Prostate gland (tissue), 2 donors: ENCODE results near the gene IQCE.

ENCODE experiments used
- CTCF ChIP-seq, 4 experiments: fragments of 200-600 bp in 2 of 4; fragments of 450-650 bp in 2 of 4; sonication (generic) in 2 of 4; IDR thresholded peaks; 1 replicate in 3 of 4; 2 replicates in 1 of 4; pipeline ENCODE4 v1.5.1; 2016 to 2019; ENCODE audit warnings: antibody characterized with exemption in 4 of 4, mild to moderate bottlenecking in 2 of 4, moderate library complexity in 2 of 4
- POLR2A ChIP-seq: fragments of 450-650 bp; IDR thresholded peaks from one replicate; pipeline ENCODE4 v1.6.1; 2016; ENCODE audit warnings: antibody characterized with exemption, mild to moderate bottlenecking
- POLR2AphosphoS5 ChIP-seq: sonication (generic); formaldehyde crosslinking; IDR thresholded peaks from one replicate; pipeline ENCODE4 v1.6.1; 2017; ENCODE audit warnings: antibody characterized with exemption

GRCh38 chr7:2521341-2521745, 37.4 kb upstream of the IQCE start:
- no peak for TF ChIP-seq CTCF (IDR thresholded peaks at IDR 0.05)
- no peak for TF ChIP-seq POLR2A
- TF ChIP-seq POLR2AphosphoS5: no peak
